ENCODE measurements around the gene SCGB1C1.
"Not testable (repeated sequence)": the region's sequence is repeated elsewhere in the genome, so short reads cannot be mapped to it uniquely, and the experiment has no call there.

SCGB1C1 gene

DNA sequence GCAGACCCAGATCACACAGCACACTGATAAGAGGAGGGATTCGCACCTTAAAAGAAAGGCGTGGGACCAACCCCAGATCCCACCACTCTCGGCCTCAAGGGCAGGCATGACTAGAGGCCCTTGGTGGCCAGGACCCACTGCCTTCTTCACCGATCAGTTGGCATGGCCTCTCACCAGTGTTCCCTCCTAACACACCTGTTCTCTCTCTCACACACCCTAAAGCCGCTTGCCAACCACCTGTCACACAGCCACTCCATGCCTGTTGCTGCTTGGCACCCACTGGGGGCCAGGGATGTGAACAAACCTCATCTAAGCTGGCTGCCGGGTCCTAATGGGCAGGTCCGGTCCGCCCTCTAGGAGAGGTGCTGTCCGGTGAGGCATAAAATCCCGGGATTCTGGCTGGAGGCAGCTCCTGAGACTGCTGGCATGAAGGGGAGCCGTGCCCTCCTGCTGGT, at the start of gene SCGB1C1:
Gene SCGB1C1, plus strand, starts transcription at position 405 of the 455 bp plus-strand sequence. Its CDS starts 22 bp downstream, at position 427.
- not testable (repeated sequence) for DNase-seq (ENCODE audit: low spot score)

DNA sequence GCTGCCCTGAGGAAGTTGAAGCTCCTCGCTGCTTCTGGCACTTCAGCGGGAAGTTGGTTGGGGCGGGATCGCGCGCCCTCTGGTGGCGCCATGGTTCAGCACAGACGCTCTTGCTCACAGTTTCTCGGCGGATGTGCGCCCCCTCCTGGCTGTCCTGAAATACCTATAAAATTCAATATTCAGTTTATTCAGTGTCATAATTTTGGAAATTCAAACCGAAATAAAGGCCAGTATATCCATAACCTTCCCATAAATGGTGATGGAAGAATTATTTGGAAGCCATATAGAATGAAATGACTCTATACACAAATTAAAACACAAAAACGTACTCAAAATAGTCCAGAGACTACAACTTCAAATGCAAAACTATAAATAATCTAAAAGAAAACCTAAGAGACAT, 12.6 kb upstream of the SCGB1C1 start:
- DNase-seq (ENCODE audit: low spot score): not testable (repeated sequence)

DNA sequence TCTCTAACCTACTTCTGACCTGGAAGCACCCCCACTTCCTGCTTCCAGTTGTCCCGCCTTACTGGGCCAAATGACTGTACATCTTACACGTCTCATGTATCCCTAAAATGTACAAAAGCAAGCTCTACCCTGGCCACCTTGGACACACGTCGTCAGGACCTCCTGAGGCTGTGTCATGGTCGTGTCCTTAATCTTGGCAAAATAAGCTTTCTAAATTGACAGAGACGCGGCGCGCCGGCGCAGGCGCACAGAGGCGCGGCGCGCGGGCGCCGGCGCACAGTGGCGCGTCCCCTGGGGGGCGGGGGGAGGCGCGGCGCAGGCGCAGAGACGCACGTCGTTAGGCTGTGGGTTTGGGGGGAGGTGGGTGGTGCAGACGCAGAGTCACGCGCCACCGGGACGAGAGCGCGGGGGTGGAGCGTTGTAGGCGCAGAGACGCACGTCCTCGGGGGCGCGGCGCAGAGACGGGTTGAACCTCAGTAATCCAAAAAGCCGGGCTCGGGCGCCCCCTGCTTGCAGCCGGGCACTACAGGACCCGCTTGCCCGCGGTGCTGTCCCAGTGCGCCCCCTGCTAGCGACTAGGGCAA, 3.6 kb upstream of the SCGB1C1 start:
- not testable (repeated sequence) for DNase-seq (ENCODE audit: low spot score)

DNA sequence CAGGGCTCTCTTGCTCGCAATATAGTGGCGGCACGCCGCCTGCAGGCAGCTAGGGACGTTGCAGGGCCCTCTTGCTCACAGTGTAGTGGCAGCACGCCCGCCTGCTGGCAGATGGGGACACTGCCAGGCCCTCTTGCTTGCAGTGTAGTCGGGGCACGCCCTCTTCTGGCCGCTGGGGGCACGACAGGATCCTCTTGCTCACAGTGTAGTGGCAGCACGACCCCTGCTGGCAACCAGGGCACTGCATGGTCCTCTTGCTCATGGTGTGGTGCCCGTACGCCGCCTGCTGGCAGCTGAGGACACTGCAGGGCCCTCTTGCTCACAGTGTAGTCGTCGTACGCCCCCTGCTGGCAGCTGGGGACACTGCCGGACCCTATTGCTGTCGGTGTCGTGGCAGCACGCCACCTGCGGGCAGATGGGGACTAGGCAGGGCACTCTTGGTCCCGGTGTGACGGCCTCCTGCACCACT, 3.0 kb upstream of the SCGB1C1 start:
- DNase-seq (ENCODE audit: low spot score): not testable (repeated sequence)

DNA sequence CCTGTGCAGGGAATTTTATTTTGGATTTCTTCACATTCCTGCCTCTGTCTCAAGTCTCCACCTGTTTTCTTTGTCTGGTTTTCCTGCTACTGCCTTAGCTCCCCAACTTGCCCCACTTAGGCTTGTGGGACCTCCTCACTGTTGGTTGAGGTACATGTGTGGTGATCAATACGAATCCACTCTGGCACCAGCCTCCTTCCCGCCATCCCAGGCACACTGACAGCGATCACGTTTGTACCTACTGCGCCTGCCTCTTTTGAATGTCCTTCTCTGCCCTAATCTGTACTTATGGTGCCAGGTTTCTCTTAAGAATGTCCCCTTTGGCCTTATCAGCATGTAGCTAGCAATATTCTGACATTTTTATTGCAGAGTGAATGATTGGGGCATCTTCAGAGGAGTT, 2.3 kb upstream of the SCGB1C1 start:
- not testable (repeated sequence) for DNase-seq (ENCODE audit: low spot score)

DNA sequence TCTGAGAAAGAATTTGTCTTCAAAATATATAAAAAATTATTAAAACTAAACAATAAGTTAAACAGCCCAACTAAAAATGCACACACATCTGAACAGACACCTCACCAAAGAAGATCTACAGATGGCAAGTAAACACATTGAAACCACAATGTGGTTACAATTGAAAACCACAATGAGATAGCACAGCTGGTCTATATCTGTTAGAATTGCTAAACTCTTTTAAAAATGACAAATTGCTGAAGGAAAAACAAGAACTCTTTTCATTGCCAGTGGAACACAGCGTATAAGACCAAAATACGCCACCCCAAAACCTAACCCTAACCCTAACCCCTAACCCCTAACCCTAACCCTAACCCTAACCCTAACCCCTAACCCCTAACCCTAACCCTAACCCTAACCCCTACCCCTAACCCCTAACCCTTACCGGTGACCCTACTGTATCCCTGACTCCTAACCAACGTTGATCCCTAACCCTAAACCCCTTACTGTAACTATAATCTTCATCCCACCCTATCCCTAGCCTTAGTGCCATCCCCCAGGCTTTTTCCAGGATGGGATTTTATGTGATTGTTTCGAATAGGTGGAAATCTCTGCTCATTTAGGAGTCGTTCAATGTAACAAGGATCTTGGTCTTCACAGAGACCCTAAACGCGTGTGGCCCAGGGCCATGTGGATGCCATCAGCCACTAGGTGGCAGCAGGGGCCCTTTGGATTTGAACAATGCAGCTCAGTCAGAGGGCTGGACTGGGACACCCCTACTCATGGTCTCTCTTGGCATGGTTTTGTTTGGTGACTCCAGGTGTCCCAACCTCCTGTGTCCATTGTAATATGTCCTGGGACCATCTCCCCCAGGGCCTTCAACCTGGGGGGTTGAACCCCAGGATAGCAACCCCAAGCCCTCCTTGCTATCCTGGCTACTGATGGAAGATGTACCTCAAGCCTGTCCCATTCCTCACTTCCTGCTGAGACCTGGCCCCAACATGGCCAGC, 1.1 kb upstream of the SCGB1C1 start:
- not testable (repeated sequence) for DNase-seq (ENCODE audit: low spot score)

DNA sequence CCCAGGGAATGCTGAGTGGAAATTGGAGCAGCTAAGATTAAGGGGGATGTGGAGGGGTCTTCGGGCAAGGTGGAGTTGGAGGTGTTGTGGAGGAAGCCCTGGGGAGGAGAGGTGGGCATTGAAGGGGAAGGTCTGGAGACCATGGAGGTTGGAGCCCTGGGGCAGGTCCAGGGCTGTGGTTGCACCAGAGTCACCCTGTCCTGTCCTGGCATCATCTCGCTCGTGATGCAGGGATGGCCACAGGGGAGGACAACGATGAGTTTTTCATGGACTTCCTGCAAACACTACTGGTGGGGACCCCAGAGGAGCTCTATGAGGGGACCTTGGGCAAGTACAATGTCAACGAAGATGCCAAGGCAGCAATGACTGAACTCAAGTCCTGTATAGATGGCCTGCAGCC, 603 bp downstream of the SCGB1C1 start:
- DNase-seq (ENCODE audit: low spot score): not testable (repeated sequence)

DNA sequence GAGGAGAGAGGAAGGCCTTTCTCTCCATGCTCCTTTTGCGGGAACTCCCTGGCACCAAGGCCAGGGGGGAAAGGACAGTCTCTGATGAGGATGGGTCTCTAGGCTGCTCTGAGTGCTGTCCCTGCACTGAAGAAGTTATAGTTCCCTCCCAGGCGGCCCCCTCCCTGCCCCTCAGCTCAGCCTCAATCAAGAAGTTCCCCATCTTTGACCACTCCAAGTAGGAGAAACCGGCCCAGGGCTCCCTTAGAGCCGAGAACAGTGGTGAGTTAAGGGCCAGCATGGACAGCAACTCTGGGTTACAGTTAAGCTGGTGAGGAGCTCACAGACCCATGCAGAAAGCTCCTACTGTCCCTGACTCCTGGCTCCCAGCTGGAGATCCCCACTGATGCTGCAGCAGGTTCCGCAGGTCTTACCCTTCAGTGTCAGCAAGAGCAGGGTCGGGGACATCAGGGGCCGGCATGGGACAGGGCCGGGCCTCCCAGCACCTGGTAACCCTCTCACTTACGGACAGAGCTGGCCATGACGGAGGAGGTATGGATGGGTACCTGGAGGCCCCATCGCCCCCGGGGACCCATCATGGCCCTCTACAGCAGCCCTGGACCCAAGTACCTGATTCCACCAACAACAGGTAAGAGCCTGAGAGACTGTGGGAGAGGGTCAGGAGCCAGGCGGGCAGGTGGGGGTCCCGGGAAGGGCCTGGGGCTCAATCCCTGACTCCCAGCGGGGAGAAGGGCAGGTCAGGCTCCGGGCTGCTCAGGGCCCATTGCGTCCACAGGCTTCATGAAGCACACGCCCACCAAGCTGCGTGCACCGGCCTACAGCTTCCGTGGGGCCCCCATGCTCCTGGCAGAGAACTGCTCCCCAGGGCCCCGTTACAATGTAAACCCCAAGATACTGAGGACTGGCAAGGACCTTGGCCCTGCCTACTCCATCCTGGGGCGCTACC, 4.2 kb downstream of the SCGB1C1 start:
- DNase-seq (ENCODE audit: low spot score): peak; percentile 31

DNA sequence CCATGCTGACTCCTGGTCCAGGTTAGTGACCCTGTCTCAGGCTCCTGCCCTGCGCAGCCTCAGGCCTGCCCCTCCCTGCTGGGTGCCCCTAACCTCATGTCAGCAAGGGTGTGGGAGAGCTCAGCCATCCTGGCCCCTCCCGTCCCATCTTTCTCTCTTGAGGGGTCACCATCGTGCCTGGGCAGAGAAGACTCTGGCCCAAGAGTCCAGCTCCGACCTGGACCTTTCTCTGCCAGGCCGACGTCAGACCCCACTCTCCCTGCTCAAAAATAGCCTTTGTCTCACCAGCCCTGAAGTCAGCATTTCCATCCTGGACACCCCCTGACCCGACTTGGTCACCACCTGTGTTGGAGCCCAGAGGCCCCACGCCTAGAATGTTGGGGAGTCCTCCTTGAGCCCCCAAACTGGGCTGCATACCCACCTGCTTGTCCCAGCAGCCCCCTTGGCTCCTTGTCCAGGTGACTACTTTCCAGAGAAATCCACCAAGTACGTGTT, 4.9 kb downstream of the SCGB1C1 start:
- no peak for DNase-seq (ENCODE audit: low spot score)

DNA sequence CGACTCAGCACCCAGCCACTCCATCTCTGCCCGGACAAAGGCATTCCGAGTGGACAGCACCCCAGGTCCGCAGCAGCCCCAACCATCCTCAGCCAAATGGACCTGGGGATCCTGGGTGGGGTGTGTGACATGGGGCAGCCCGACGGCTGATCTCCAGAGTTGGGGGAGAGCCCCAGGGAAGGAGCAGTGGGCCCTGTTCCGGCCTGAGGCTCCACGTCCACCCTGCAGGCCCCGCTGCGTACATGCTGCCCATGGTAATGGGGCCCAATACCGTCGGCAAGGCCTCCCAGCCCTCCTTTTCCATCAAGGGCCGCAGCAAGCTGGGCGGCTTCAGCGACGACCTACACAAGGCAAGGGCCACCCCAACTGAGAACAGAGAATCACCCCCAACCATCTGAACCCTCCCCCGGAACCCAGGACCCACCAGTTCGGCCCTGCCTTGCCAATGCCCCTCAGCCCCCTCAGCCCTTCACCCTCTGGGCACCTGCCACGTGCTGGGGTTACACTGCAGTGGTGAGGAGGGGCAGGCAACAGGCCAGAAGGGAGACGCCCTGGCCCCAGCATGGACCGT, 5.4 kb downstream of the SCGB1C1 start:
- no peak for DNase-seq (ENCODE audit: low spot score)

DNA sequence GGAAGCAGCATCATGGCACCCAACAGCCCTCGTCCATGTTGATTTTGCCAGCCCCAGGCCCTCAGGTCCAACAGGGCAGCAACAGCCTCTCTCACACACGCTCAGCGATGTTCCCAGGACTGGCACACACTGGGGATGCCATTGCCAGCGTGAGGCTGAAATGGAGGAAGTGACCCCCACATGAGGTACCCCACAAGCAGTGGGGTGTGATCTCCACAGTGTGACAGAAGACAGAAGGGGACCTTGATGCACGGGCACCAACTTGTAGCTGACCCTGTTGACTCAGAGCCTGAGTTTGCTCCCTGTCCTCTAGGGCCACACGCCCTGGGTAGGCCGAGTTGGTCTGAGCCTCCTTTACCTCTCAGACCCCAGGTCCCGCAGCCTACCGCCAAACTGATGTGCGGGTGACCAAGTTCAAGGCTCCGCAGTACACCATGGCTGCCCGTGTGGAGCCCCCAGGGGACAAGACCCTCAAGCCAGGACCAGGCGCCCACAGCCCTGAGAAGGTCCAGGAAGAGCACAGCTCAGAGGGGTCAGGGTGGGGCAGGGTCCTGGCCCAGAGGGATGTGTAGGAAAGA, 6.2 kb downstream of the SCGB1C1 start:
- no peak for DNase-seq (ENCODE audit: low spot score)

DNA sequence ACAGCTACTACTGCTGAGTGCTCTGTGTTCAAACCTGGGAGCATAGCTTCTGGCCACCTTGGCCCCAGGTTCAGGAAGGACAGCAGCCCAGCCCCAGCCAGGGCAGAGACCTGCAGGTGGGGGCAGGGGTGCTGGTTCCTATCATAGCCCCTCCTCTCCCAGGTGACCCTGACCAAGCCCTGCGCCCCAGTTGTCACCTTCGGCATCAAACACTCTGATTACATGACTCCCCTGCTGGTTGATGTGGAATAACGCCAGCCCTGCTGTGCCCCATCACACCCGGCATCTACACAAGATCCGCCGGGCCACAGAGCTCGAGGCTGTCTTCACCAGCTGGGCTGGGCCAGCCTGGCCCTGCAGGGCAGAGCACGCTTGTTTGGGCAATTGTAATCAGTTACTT, 6.9 kb downstream of the SCGB1C1 start:
- DNase-seq (ENCODE audit: low spot score): no peak

DNA sequence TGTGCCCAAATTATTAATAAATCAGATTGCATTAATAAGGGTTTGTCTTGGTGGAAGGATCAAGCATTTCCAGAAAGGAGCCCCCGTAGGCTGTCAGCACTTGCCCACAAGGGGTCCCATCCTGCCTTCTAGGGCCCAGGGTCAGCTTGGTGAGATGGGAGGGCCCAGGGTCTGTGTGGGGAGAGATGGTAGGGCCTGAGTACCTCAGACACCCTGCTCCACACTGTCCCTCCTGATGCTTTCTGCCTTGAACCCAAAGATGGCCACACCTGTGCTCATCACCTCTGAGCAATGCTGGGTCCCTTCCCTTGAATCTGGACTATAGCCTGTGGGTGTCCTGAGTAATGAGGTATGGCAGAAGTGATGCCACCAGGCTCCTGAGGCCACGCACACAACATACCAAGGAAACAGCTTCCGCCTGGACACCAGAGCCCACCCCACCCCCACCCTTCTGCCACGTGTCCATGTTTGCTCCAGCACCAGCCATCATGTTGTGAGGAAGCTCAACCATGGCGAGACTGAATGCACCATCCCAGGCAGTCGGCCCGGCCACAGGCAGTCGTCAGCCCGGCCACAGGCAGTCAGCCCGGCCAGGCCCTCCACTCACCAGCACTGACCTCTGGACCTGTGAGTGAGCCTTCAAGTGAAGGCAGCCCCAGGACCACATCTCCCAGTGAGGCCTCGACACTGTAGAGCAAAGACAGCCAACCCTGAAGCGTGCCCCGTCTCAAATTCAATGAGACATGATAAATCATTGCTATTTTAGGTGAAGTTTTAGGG, 7.5 kb downstream of the SCGB1C1 start:
- DNase-seq (ENCODE audit: low spot score): no peak

DNA sequence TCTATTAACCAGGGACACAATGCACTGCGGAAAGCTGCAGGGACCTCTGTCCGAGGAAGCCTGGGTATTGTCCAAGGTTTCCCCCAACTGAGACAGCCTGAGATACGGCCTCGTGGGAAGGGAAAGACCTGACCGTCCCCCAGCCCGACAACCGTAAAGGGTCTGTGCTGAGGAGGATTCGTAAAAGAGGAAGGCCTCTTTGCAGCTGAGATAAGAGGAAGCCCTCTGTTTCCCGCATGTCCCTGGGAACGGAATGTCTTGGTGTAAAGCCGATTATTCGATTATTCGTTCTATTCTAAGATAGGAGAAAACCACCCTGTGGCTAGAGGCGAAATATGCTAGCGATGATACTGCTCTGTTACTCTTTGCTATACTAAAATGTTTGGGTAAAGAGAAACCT, 9.1 kb downstream of the SCGB1C1 start:
- DNase-seq (ENCODE audit: low spot score): no peak

DNA sequence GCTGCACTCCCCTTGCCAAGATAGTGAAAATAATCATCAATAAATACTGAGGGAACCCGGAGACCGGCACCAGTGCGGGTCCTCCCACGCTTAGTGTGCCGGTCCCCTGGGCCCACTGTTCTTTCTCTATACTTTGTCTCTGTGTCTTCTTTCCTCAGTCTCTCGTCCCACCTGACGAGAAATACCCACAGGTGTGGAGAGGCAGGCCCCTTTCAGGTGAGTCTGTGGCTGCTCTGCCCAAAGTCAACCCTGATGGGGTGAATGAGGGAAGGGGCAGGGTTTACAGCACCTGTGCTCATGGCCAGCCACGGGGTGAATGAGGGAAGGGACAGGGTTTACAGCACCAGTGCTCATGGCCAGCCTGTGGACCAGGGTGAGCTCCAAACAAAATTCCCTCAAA, 9.6 kb downstream of the SCGB1C1 start:
- DNase-seq (ENCODE audit: low spot score): no peak

DNA sequence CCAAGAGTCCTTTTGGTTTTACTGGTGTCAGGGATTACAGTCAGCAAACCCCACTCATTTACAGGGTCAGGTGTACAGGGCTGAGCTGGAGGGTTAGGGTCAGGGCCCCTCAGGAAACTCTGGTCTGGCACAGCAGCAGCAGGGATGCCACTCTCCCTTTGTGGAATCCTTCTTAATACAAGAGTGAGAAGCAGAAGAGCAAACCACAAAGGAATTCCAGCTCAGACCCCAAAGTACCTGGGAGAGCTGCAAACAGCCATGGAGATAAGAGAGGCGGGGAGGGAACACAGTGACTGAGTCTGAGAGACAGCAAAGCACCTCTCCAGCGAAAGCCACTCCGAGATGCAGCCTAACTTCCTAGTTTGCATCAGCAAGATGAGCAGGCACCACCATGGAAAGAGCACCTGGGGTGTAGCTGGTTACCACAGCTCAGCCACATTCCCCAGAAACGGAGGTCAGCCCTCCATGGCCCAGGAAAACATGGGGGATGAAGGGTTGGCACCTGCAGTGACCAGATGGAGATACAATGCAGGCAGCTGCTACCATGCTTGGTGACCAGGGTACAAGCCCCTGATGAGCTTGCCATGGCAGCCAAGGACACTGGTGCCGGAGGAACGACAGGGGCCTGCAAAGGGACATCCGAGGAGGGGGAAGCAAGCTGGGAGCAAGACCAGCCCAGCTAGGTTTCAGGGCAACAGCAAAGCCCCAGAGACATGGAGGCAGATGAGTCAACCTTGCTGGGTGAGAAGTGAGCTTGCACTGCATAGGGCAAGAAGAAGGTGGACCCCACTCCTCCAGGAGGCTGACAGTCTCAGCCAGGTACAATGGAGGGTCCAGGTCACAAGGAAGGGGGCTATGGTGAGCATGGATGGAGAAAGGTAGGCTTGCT, 10.4 kb downstream of the SCGB1C1 start:
- DNase-seq (ENCODE audit: low spot score): no peak

DNA sequence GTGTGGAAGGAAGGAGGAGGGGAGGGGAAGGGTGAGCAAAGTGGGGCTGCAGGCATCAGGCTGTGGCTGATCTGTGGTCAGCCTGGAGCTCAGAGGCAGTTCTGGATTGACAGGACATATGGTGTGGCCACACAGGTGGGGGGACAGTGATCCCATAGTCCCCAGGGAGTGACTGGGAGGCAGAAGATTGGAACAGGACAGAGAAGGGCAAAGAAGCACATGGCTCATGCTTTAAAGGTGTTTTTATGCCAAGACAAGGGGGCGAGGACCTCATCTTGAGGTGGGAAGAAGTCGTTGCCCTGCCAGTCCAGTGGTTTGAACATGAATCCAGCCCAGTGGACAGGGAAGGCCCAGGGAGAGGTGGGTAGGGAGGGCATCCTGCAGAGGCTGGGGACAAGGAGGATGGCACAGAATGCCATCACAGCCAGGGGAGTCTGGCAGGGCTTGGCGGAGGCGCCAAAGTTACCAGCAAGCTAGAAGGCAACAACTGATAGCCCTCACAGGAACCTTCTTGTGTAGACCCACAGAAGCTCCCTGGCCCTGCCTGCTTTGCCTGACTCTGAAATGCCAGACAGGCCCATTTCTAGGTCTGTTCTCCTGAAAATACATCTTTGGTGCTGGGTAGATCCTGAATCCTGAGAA, 11.2 kb downstream of the SCGB1C1 start:
- no peak for DNase-seq (ENCODE audit: low spot score)

DNA sequence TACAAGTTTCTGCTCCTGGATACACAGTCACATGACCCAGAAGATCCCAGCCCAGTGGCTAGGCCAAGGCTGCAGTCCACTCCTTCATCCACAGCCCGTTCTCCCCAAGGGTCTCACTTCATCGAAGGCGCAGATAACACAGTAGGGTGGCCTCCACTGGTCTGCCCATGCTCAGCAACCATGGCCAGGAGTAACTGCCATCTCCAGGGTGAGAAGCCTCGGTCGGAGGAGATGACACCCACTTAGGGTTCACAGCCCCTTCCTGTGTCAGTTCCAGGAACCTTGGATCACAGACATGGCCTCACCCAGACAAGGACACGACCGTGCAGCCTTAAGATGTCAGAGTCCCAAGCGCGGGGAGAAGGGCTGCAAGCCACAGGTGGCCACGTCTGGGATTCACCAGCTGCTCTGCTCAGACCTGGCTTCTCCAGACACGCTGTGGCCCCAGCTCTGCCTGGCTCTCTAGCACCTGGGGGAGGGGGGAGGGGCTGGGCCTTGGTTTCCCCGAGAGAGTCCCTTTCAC, 11.8 kb downstream of the SCGB1C1 start:
- DNase-seq (ENCODE audit: low spot score): no peak

Data from hepatic stellate cell (primary cell).